OCI-LY3 (cell line): ENCODE results near the gene CHL1.

Experiments used
- H2AFZ ChIP-seq: fragments of 200-600, 300-600 bp; shearing (Covaris generic); 2 replicates; pipeline ENCODE4 v1.6.0; 2014; ENCODE audit warnings: antibody characterized with exemption, low read depth, low read length
- H3K27ac ChIP-seq: fragments of 200-600, 300-600 bp; sonication (generic); 2 replicates; pipeline ENCODE4 v1.5.1; 2014; ENCODE audit warnings: mild to moderate bottlenecking, low read length, moderate library complexity, mixed read lengths
- H3K27me3 ChIP-seq: fragments of 200-600, 300-600 bp; sonication (generic); 2 replicates; pipeline ENCODE4 v1.6.1; 2014; ENCODE audit warnings: low read depth, low read length, mixed read lengths
- H3K36me3 ChIP-seq: fragments of 200-600, 300-600 bp; sonication (generic); replicated peaks from 2 replicates; pipeline ENCODE3; 2014; ENCODE audit warnings: low read depth, low read length, mixed read lengths
- H3K4me1 ChIP-seq: fragments of 300-600, 200-600 bp; sonication (generic); 2 replicates; pipeline ENCODE4 v1.6.1; 2014; ENCODE audit warnings: low read length, mixed read lengths
- H3K4me2 ChIP-seq: fragments of 200-600, 300-600 bp; sonication (generic); 2 replicates; pipeline ENCODE4 v1.6.1; 2014; ENCODE audit warnings: low read length, mixed read lengths
- H3K4me3 ChIP-seq: fragments of 300-600, 200-600 bp; sonication (generic); 2 replicates; pipeline ENCODE4 v1.5.1; 2014; ENCODE audit warnings: antibody characterized with exemption, mild to moderate bottlenecking, low read length, moderate library complexity
- H3K79me2 ChIP-seq: fragments of 300-600, 200-600 bp; shearing (Covaris generic); 2 replicates; pipeline ENCODE4 v1.6.1; 2014; ENCODE audit warnings: mild to moderate bottlenecking, low read length, mixed read lengths
- H3K9ac ChIP-seq: fragments of 300-600, 200-600 bp; shearing (Covaris generic); 2 replicates; pipeline ENCODE4 v1.6.0; 2014; ENCODE audit warnings: mild to moderate bottlenecking, low read length, moderate library complexity
- H3K9me3 ChIP-seq: fragments of 200-600, 300-600 bp; shearing (Covaris generic); 2 replicates; pipeline ENCODE4 v1.6.1; 2014; ENCODE audit warnings: low read length, mixed read lengths; ENCODE audit not compliant: insufficient read depth
- H4K20me1 ChIP-seq: fragments of 200-600, 300-600 bp; sonication (generic); 2 replicates; pipeline ENCODE4 v1.6.1; 2016; ENCODE audit warnings: low read length, mixed read lengths; ENCODE audit not compliant: insufficient read depth
- EZH2phosphoT487 ChIP-seq: fragments of 200-600 bp; shearing (Covaris generic); IDR thresholded peaks from 2 replicates; pipeline ENCODE4 v1.6.1; 2018; ENCODE audit warnings: antibody characterized with exemption, mixed run types, low read depth
- TF ChIP-seq, protein P1 (sequence below): fragments of 200-600, 300-600 bp; sonication (generic); IDR thresholded peaks from 2 replicates; pipeline ENCODE4 v1.5.1; 2014; ENCODE audit warnings: antibody characterized with exemption, low read length, low read depth

CHL1 gene

GRCh38 chr3:295166-295565 lies 98.6 kb downstream of the CHL1 start:
- no peak for TF ChIP-seq EZH2phosphoT487
- TF ChIP-seq, protein P1, sequence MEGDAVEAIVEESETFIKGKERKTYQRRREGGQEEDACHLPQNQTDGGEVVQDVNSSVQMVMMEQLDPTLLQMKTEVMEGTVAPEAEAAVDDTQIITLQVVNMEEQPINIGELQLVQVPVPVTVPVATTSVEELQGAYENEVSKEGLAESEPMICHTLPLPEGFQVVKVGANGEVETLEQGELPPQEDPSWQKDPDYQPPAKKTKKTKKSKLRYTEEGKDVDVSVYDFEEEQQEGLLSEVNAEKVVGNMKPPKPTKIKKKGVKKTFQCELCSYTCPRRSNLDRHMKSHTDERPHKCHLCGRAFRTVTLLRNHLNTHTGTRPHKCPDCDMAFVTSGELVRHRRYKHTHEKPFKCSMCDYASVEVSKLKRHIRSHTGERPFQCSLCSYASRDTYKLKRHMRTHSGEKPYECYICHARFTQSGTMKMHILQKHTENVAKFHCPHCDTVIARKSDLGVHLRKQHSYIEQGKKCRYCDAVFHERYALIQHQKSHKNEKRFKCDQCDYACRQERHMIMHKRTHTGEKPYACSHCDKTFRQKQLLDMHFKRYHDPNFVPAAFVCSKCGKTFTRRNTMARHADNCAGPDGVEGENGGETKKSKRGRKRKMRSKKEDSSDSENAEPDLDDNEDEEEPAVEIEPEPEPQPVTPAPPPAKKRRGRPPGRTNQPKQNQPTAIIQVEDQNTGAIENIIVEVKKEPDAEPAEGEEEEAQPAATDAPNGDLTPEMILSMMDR, result no peak
- no peaks in the 10 kb centered on the region for H3K9me3 ChIP-seq
- no peak overlapping the region for H3K9ac ChIP-seq
- H3K4me3 ChIP-seq, result no peak overlapping the region
- H2AFZ ChIP-seq, result no peak overlapping the region
- no peaks in the 10 kb centered on the region for H3K79me2 ChIP-seq
- no peaks in the 10 kb centered on the region for H3K36me3 ChIP-seq
- H3K4me2 ChIP-seq, result no peak overlapping the region
- no peaks in the 10 kb centered on the region for H3K27me3 ChIP-seq
- H4K20me1 ChIP-seq, result no peaks in the 10 kb centered on the region
- no peak overlapping the region for H3K27ac ChIP-seq
- H3K4me1 ChIP-seq, result peaks cover 26% of the 10 kb centered on the region

DNA sequence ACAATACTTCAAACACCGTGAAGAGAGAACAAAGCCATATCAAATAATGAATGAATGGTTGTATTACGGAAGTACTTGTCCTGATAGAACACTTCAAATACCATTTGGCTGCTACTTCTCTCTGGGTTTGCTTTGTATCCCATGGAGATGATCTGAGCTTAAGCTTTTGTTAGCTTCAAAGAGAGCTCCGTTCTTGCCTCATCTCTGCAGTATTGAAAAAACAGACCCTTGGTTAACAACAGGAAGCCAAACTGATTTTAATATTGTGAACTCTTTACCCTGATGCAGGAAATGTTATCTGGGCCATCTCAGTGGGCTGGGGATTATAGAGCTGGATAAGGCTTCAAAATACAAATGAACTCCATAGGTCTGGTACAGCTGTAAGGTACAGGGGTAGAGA lies 101.0 kb downstream of the CHL1 start:
- Histone ChIP-seq H3K9ac (no peak overlapping the region), H3K27ac (no peak overlapping the region), H3K4me3 (no peak overlapping the region), H3K4me1 (peaks cover 7% of the 10 kb centered on the region), H3K36me3 (no peaks in the 10 kb centered on the region), H3K79me2 (no peaks in the 10 kb centered on the region), H3K9me3 (no peaks in the 10 kb centered on the region), H2AFZ (no peak overlapping the region), H3K27me3 (no peaks in the 10 kb centered on the region), H4K20me1 (no peaks in the 10 kb centered on the region), H3K4me2 (no peak overlapping the region)
- TF ChIP-seq, protein P1, result no peak
- no peak for TF ChIP-seq EZH2phosphoT487

- Histone ChIP-seq H3K4me2 (no peak overlapping the region), H3K36me3 (no peaks in the 10 kb centered on the region), H3K27me3 (no peaks in the 10 kb centered on the region), H3K9ac (no peak overlapping the region), H3K27ac (no peak overlapping the region), H3K79me2 (no peaks in the 10 kb centered on the region), H2AFZ (no peak overlapping the region), H3K9me3 (no peaks in the 10 kb centered on the region), H3K4me3 (no peak overlapping the region), H3K4me1 (peaks cover 7% of the 10 kb centered on the region), H4K20me1 (no peaks in the 10 kb centered on the region)
- TF ChIP-seq, protein P1, result no peak
- TF ChIP-seq EZH2phosphoT487, result no peak
Measured at GRCh38 chr3:299590-300301, 103.2 kb downstream of the CHL1 start.

- H4K20me1 ChIP-seq, result no peaks in the 10 kb centered on the region
- no peak for TF ChIP-seq EZH2phosphoT487
- no peaks in the 10 kb centered on the region for H3K27me3 ChIP-seq
- no peak overlapping the region for H3K4me2 ChIP-seq
- no peaks in the 10 kb centered on the region for H3K4me1 ChIP-seq
- H3K27ac ChIP-seq, result no peak overlapping the region
- no peak overlapping the region for H2AFZ ChIP-seq
- H3K4me3 ChIP-seq, result no peak overlapping the region
- H3K36me3 ChIP-seq, result no peaks in the 10 kb centered on the region
- no peaks in the 10 kb centered on the region for H3K9me3 ChIP-seq
- H3K9ac ChIP-seq, result no peak overlapping the region
- H3K79me2 ChIP-seq, result no peaks in the 10 kb centered on the region
Measured at GRCh38 chr3:307182-307581, 110.6 kb downstream of the CHL1 start.
